ENCODE results near the gene FGD3.

GRCh38 chr9:93061260-93061751 lies 114.0 kb downstream of the FGD3 start:
- TF ChIP-seq CTCF (IDR thresholded peaks at IDR 0.05): no peak
- no peak for TF ChIP-seq POLR2A (IDR thresholded peaks at IDR 0.05)

All from testis (tissue), 2 donors.